ENCODE results near the gene KIRREL3.

KIRREL3 gene

GRCh38 chr11:126599217-126599897 lies 401.2 kb downstream of the KIRREL3 start:
- DNase-seq (ENCODE audit: low spot score) = no peak

GRCh38 chr11:126598344-126599216 lies 402.0 kb downstream of the KIRREL3 start:
- DNase-seq (ENCODE audit: low spot score) = no peak

- peak; percentile 48 for DNase-seq (ENCODE audit: low spot score)
Measured at GRCh38 chr11:126597041-126597440, 403.5 kb downstream of the KIRREL3 start.

GRCh38 chr11:126596474-126596873 lies 404.1 kb downstream of the KIRREL3 start:
- no peak for DNase-seq (ENCODE audit: low spot score)

- no peak for DNase-seq (ENCODE audit: low spot score)
Measured at GRCh38 chr11:126595560-126595959, 405.0 kb downstream of the KIRREL3 start.

GRCh38 chr11:126594921-126595367 lies 405.6 kb downstream of the KIRREL3 start:
- DNase-seq (ENCODE audit: low spot score) = no peak

- no peak for DNase-seq (ENCODE audit: low spot score)
Measured at GRCh38 chr11:126592496-126593410, 407.8 kb downstream of the KIRREL3 start.

GRCh38 chr11:126591966-126592489 lies 408.5 kb downstream of the KIRREL3 start:
- no peak for DNase-seq (ENCODE audit: low spot score)

GRCh38 chr11:126589492-126589803 lies 411.1 kb downstream of the KIRREL3 start:
- no peak for DNase-seq (ENCODE audit: low spot score)

- no peak for DNase-seq (ENCODE audit: low spot score)
Measured at GRCh38 chr11:126588630-126589491, 411.7 kb downstream of the KIRREL3 start.

- DNase-seq (ENCODE audit: low spot score) = no peak
Measured at GRCh38 chr11:126587541-126587940, 413.0 kb downstream of the KIRREL3 start.

- DNase-seq (ENCODE audit: low spot score) = peak; percentile 76
Measured at GRCh38 chr11:126585774-126586491, 414.6 kb downstream of the KIRREL3 start.

- DNase-seq (ENCODE audit: low spot score) = no peak
Measured at GRCh38 chr11:126585388-126585773, 415.2 kb downstream of the KIRREL3 start.

GRCh38 chr11:126583594-126584427 lies 416.8 kb downstream of the KIRREL3 start:
- DNase-seq (ENCODE audit: low spot score) = no peak

GRCh38 chr11:126583101-126583500 lies 417.5 kb downstream of the KIRREL3 start:
- DNase-seq (ENCODE audit: low spot score) = no peak

- no peak for DNase-seq (ENCODE audit: low spot score)
Measured at GRCh38 chr11:126581871-126582648, 418.5 kb downstream of the KIRREL3 start.

- no peak for DNase-seq (ENCODE audit: low spot score)
Measured at GRCh38 chr11:126578426-126578825, 422.1 kb downstream of the KIRREL3 start.

- DNase-seq (ENCODE audit: low spot score) = no peak
Measured at GRCh38 chr11:126578021-126578420, 422.5 kb downstream of the KIRREL3 start.

GRCh38 chr11:126575849-126576248 lies 424.7 kb downstream of the KIRREL3 start:
- no peak for DNase-seq (ENCODE audit: low spot score)

Measured in iPS-NIHi11 (cell line).